Fibroblast of mammary gland (primary cell): ENCODE measurements around the gene MRI1.

ENCODE experiments used
- DNase-seq: peaks from one replicate; pipeline ENCODE4 v3.0.0-alpha.2; 2010; ENCODE audit warnings: low read depth
- H3K4me3 ChIP-seq: 2 replicates; pipeline ENCODE4 v1.5.1; 2011; ENCODE audit warnings: low read depth, mild to moderate bottlenecking, low read length, moderate library complexity; ENCODE audit not compliant: control insufficient read depth
- CTCF ChIP-seq: conservative IDR thresholded peaks from 2 replicates; pipeline ENCODE4 v1.5.1; 2011; ENCODE audit warnings: low read depth, low read length, inconsistent platforms; ENCODE audit not compliant: control insufficient read depth, insufficient read depth

Gene MRI1

GRCh38 chr19:13817615-13818371 is 53.5 kb downstream of the MRI1 start:
- no peak overlapping the region for H3K4me3 ChIP-seq
- TF ChIP-seq CTCF: no peak
- no peak for DNase-seq

- DNase-seq: no peak
- TF ChIP-seq CTCF: no peak
- H3K4me3 ChIP-seq: no peak overlapping the region
Observed at GRCh38 chr19:13819238-13819637, 54.9 kb downstream of the MRI1 start.

GRCh38 chr19:13821292-13821691 is 57.0 kb downstream of the MRI1 start:
- no peak for TF ChIP-seq CTCF
- DNase-seq: no peak
- H3K4me3 ChIP-seq: no peak overlapping the region

GRCh38 chr19:13823256-13823655 is 58.9 kb downstream of the MRI1 start:
- no peak overlapping the region for H3K4me3 ChIP-seq
- no peak for TF ChIP-seq CTCF
- peak; percentile 57 for DNase-seq
